Tibial nerve (tissue), 4 donors: ENCODE measurements around the gene CUX1. TPM values are rescaled to one million over a fixed set of nuclear protein-coding genes. Genes with fewer than 3 reads are reported as not detected.

Experiments
- DNase-seq, 2 donors: peaks; one replicate each; pipeline ENCODE4 v3.0.0-alpha.2; 2019; ENCODE audit warnings: low spot score in 2 of 2
- H3K27ac ChIP-seq, 4 donors: fragments of 200-600 bp; sonication (generic) in 3 of 4; one replicate each; pipeline ENCODE4 v1.5.1; 2017 to 2019; ENCODE audit warnings: mild to moderate bottlenecking in 1 of 4
- H3K27me3 ChIP-seq, 2 donors: fragments of 200-600 bp; sonication (generic) in 1 of 2; one replicate each; pipeline versions ENCODE4 v1.5.1 to v1.6.0; 2017 to 2019
- H3K36me3 ChIP-seq, 3 donors: fragments of 200-600 bp; sonication (generic); one replicate each; pipeline ENCODE4 v1.5.1; 2018 to 2019
- H3K4me1 ChIP-seq, 4 donors: fragments of 200-600 bp; sonication (generic) in 3 of 4; one replicate each; pipeline ENCODE4 v1.5.1; 2017 to 2019
- H3K4me3 ChIP-seq, 4 donors: fragments of 200-600 bp; sonication (generic) in 3 of 4; one replicate each; pipeline ENCODE4 v1.5.1; 2017 to 2019; ENCODE audit warnings: mild to moderate bottlenecking in 1 of 4, moderate library complexity in 1 of 4
- H3K9me3 ChIP-seq, 4 donors: fragments of 200-600 bp; sonication (generic) in 3 of 4; one replicate each; pipeline ENCODE4 v1.5.1; 2017 to 2019
- EP300 ChIP-seq, 2 donors: sonication (generic); formaldehyde crosslinking; IDR thresholded peaks; one replicate each; pipeline ENCODE4 v1.6.1; 2017; ENCODE audit warnings: antibody characterized with exemption in 2 of 2, mild to moderate bottlenecking in 1 of 2
- POLR2A ChIP-seq, 2 donors: fragments of 450-650 bp; IDR thresholded peaks; one replicate each; pipeline ENCODE4 v1.6.1; 2017; ENCODE audit warnings: antibody characterized with exemption in 2 of 2, mild to moderate bottlenecking in 2 of 2, moderate library complexity in 2 of 2
- WGBS, 2 donors: methylation state at CpG; one replicate each; pipeline ENCODE4 v1.1.5; 2018; 5-methylcytosine and 5-hydroxymethylcytosine counted together
- total RNA-seq, 4 donors: library from RNA; depleted of rRNA; stranded (reverse); fragments of >200 nt; gene quantifications; one replicate each; pipeline ENCODE4 v1.1.0, GENCODE V29; 2016
- TF ChIP-seq, protein P1 (sequence below), 5 experiments: fragments of 200-600 bp in 3 of 5; fragments of 450-650 bp in 2 of 5; sonication (generic) in 3 of 5; IDR thresholded peaks; one replicate each; pipeline ENCODE4 v1.5.1; 2016 to 2019; ENCODE audit warnings: antibody characterized with exemption in 5 of 5, mild to moderate bottlenecking in 3 of 5, moderate library complexity in 2 of 5

CUX1 gene
- total RNA-seq, 4 donors from 2014 or later: 74.5 to 104 (median 84.3) TPM

DNA sequence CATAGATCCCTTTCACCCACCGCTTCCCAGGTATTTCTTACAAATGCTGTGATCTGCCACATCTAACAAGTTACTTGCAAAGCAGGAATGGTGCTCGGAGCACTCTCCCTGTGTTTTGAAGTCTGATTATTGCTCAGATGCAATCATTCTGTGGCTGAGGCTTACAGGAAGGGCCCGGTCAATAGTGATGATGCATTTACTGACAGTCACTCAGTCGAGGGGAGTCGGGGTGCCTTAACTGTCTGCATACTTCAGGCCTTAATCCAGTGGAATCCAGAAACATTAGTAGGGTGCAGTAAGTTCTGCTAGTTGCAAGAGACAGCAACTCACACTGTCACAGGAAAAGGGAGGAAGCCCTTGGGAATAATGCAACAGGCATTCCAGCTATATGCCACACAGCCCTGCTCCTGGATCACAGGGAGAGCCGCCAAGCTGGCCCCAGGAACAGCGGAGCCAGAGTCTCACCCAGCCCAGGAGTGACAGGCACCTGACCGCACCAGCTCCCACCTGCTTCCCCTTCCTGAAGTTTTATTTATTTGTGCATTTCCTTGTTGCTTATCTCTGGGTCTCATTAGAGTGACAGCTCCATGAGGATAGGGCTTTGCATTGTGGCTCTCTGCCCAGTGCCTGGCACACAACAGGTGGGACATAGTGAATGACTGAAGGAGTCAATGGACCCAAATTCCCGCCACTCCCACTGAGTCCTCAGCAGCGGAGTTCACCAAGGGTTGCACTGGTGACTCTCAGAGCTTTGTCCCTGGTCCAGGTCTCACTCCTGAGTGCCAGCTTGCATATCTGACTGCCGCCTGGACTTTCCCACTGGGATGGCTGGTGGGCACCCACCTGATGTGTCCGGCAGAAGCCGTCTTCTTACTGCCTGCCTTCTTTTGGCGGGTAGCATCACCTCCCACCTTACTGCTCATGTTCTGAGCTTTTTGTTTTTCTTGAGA is 256.8 kb downstream of the CUX1 start:
- 94 to 96% methylated on average over 14 of the region's 14 CpGs for WGBS, 2 donors
- peaks cover 0 to 11% (median 0%) of the 10 kb centered on the region in 4 donors for H3K9me3 ChIP-seq
- H3K36me3 ChIP-seq: peaks cover 0 to 60% (median 4%) of the 10 kb centered on the region in 3 donors
- no peak for DNase-seq
- H3K27me3 ChIP-seq: no peaks in the 10 kb centered on the region
- no peaks in the 10 kb centered on the region for H3K4me1 ChIP-seq
- no peak overlapping the region for H3K27ac ChIP-seq
- TF ChIP-seq POLR2A (IDR thresholded peaks at IDR 0.05) (no peak), EP300 (IDR thresholded peaks at IDR 0.05) (no peak)
- TF ChIP-seq, protein P1, sequence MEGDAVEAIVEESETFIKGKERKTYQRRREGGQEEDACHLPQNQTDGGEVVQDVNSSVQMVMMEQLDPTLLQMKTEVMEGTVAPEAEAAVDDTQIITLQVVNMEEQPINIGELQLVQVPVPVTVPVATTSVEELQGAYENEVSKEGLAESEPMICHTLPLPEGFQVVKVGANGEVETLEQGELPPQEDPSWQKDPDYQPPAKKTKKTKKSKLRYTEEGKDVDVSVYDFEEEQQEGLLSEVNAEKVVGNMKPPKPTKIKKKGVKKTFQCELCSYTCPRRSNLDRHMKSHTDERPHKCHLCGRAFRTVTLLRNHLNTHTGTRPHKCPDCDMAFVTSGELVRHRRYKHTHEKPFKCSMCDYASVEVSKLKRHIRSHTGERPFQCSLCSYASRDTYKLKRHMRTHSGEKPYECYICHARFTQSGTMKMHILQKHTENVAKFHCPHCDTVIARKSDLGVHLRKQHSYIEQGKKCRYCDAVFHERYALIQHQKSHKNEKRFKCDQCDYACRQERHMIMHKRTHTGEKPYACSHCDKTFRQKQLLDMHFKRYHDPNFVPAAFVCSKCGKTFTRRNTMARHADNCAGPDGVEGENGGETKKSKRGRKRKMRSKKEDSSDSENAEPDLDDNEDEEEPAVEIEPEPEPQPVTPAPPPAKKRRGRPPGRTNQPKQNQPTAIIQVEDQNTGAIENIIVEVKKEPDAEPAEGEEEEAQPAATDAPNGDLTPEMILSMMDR (IDR thresholded peaks at IDR 0.05): no peak
- H3K4me3 ChIP-seq: no peak overlapping the region

DNA sequence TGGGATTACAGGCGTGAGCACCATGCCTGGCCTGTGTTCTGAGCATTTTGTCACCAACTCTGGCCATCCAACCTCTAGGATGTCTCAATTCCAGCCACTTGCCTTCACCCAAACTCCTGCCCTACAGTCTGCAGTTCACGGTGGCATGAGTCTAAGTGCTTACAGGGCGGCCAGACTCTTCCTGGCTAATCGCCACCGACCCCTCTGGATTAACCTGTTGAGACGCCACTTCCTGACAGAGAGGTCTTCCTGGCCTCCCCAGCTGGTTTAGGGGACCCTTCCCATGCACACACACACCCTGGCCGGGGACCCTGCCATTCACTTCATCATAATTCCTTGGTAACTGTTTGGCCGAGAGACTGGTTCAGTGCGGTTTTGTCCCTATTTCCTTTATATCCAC is 257.7 kb downstream of the CUX1 start:
- no peak for TF ChIP-seq POLR2A (IDR thresholded peaks at IDR 0.05)
- TF ChIP-seq, protein P1 (IDR thresholded peaks at IDR 0.05): no peak
- no peak for TF ChIP-seq EP300 (IDR thresholded peaks at IDR 0.05)
- no peaks in the 10 kb centered on the region for H3K27me3 ChIP-seq
- no peak overlapping the region for H3K27ac ChIP-seq
- no peak overlapping the region for H3K4me3 ChIP-seq
- no peaks in the 10 kb centered on the region for H3K4me1 ChIP-seq
- WGBS, 2 donors: 94 to 95% methylated on average over 9 of the region's 9 CpGs
- no peak for DNase-seq
- peaks cover 0 to 60% (median 4%) of the 10 kb centered on the region in 3 donors for H3K36me3 ChIP-seq
- H3K9me3 ChIP-seq: peaks cover 0 to 11% (median 0%) of the 10 kb centered on the region in 4 donors

DNA sequence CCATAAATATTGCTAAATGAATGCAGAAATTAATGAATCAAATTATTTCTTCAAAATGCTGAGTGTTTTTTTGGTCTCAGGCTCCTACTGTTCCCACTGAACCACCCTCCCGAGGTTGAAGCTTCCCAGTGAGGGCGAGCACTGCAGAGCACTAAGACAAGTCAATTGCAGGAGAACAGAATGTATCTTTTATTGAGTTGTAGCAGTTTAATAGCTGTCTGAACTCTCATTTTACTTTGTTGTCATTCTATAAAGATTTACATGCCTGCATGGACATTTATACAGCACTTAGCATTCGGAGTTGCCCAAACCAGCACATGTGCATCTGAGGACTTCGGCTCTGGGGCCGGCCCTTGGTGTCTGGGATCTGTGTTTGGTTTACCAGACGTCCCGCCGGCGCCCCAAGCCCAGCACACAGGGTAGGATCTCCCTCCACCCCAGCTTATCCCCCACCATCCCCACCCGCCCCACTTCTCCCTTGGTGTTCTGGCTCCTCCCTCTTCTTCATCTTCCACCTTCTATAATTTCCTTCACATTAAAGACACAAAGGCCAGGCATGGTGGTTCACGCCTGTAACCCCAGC is 258.2 kb downstream of the CUX1 start:
- H3K36me3 ChIP-seq: peaks cover 0 to 60% (median under 1%) of the 10 kb centered on the region in 3 donors
- DNase-seq: no peak
- TF ChIP-seq, protein P1 (IDR thresholded peaks at IDR 0.05): no peak
- TF ChIP-seq EP300 (IDR thresholded peaks at IDR 0.05) (no peak), POLR2A (IDR thresholded peaks at IDR 0.05) (no peak)

DNA sequence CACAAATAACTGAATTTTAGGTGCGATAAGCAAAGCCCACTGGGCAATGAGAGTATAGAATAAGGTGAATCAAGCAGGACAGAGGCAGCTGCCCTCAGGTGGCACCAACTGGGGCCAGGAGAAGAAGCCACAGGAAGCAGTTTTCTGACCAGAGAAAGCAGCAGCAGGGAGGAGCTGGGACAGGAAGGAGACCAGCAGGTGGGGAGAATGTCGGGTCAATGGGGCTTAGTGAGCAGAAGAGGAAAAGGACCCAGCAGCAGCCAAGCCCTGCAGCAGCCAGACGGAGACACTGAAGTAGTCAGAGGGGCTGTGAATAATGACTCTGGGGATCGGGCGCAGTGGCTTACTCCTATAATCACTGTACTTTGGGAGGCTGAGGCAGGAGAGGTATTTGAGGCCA is 259.7 kb downstream of the CUX1 start:
- peaks cover 0 to 1% (median 0%) of the 10 kb centered on the region in 4 donors for H3K9me3 ChIP-seq
- H3K36me3 ChIP-seq: peaks cover 0 to 59% (median 0%) of the 10 kb centered on the region in 3 donors
- TF ChIP-seq EP300 (IDR thresholded peaks at IDR 0.05): no peak
- H3K4me3 ChIP-seq: no peak overlapping the region
- no peaks in the 10 kb centered on the region for H3K27me3 ChIP-seq
- H3K4me1 ChIP-seq: peaks cover 0 to 6% (median 3%) of the 10 kb centered on the region in 4 donors
- WGBS, 2 donors: 80 to 82% methylated on average over 5 of the region's 5 CpGs
- H3K27ac ChIP-seq: peak overlapping the region in 1 of 4 donors; percentile 33
- no peak for DNase-seq

More for the DNA sequence above, 258.2 kb downstream of the CUX1 start:
- Histone ChIP-seq H3K27me3 (no peaks in the 10 kb centered on the region), H3K9me3 (peaks cover 0 to 11% (median 0%) of the 10 kb centered on the region in 4 donors), H3K4me3 (no peak overlapping the region), H3K27ac (no peak overlapping the region), H3K4me1 (peaks cover 0 to 2% (median under 1%) of the 10 kb centered on the region in 4 donors)
- WGBS, 2 donors: 90 to 94% methylated on average over 11 of the region's 11 CpGs

DNA sequence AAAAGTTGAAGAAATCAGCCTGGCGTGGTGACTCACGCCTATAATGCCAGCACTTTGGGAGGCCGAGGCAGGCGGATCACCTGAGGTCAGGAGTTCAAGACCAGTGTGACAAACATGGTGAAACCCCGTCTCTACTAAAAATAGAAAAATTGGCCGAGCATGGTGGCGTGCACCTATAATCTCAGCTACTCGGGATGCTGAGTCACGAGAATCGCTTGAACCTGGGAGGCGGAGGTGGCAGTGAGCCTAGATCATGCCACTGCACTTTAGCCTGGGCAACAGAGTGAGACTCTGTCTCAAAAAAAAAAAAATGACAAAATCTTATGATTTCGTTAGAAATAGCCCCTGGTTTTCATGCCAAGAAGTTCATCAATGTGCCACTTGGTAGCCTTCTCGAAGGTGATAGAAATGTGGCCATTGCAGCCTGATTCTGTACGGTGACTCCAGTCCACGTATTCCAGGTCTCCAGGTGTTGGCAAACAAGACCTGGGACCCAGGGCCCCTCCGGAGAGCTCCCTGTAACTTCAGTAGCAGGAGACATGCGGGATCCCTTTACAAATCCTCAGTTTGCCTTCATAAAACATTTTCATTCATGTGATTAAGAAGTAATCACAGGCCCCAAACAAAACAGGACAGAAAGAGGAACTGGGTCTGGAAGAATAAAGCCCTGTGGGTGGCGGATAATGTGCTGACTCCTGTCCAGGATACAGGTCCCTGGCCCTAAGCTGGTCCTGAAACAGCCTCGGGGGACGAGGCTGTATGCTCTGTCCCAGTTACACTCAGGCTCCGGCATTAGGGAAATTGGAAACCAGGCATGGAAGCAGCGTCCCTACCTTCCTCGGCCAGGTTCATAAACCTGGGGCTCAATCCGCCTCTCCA is 262.0 kb downstream of the CUX1 start:
- TF ChIP-seq EP300 (IDR thresholded peaks at IDR 0.05) (no peak), POLR2A (IDR thresholded peaks at IDR 0.05) (no peak)
- TF ChIP-seq, protein P1 (IDR thresholded peaks at IDR 0.05): no peak
- 82 to 83% methylated on average over 24 of the region's 24 CpGs for WGBS, 2 donors
- Histone ChIP-seq H3K4me3 (no peak overlapping the region), H3K27me3 (no peaks in the 10 kb centered on the region), H3K27ac (peak overlapping the region in 2 of 4 donors; percentile 4 to 64), H3K4me1 (peaks cover 0 to 6% (median 3%) of the 10 kb centered on the region in 4 donors), H3K9me3 (peaks cover 0 to 5% (median 0%) of the 10 kb centered on the region in 4 donors), H3K36me3 (peaks cover 0 to 57% (median 0%) of the 10 kb centered on the region in 3 donors)
- DNase-seq: no peak
